ENCODE data around the gene ZNF664. TPM values are rescaled to one million over a fixed set of nuclear protein-coding genes. Genes with fewer than 3 reads are reported as not detected.

ZNF664 gene
- total RNA-seq, 3 donors from 2014 or later, result 101 to 132 (median 101) TPM

DNA sequence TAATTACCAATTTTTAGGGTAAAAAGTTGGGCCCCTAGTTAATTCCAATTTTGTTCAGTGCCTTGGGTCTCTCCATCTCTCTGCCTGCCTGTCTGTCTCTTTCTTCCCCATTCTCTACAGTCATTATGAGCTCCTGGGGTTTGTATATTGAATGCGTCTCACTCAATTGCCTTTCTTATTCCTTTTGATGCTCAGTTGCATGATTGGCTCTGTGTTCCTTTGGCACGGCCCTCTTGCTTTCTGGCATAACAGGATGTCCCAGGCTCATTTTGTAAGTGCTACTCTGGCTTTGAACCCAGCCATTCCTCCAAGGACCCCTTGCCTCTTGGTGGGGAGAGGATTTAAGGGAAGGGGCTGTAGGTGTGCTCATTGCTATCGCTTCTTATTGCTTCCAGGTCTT lies 35.6 kb downstream of the ZNF664 start:
- Histone ChIP-seq H3K4me1 (ENCODE audit: low read depth) (no peaks in the 10 kb centered on the region), H3K9me3 (no peaks in the 10 kb centered on the region), H3K4me3 (no peak overlapping the region), H3K36me3 (ENCODE audit: low read depth) (peaks cover 11% of the 10 kb centered on the region)
- DNase-seq (no peak), ATAC-seq (no peak)
- TF ChIP-seq, protein P1, sequence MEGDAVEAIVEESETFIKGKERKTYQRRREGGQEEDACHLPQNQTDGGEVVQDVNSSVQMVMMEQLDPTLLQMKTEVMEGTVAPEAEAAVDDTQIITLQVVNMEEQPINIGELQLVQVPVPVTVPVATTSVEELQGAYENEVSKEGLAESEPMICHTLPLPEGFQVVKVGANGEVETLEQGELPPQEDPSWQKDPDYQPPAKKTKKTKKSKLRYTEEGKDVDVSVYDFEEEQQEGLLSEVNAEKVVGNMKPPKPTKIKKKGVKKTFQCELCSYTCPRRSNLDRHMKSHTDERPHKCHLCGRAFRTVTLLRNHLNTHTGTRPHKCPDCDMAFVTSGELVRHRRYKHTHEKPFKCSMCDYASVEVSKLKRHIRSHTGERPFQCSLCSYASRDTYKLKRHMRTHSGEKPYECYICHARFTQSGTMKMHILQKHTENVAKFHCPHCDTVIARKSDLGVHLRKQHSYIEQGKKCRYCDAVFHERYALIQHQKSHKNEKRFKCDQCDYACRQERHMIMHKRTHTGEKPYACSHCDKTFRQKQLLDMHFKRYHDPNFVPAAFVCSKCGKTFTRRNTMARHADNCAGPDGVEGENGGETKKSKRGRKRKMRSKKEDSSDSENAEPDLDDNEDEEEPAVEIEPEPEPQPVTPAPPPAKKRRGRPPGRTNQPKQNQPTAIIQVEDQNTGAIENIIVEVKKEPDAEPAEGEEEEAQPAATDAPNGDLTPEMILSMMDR (IDR thresholded peaks at IDR 0.05), result no peak
- intact Hi-C loops (cut with DNase I, micrococcal nuclease), result no loop called here

DNA sequence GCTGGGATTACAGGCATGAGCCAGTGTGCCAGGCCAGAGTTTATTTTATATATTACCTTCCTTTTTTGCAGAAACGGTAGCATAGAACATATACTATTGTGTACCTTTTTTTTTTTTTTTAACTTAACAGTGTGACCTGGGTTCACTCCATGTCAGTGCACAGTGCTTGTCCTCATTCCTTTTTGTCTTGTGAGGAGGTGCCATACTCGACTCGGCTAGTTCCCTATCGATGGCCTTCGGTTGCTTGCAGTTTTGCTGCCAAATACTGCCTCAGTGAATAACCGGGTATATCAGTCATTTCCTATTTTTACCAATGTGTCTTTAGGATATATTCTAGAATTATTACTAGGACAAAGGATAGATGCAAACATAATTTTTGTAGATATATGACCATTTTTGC lies 36.8 kb downstream of the ZNF664 start:
- ATAC-seq, result no peak
- H3K36me3 ChIP-seq (ENCODE audit: low read depth), result peaks cover 11% of the 10 kb centered on the region
- intact Hi-C loops (cut with DNase I, micrococcal nuclease), result no loop called here

DNA sequence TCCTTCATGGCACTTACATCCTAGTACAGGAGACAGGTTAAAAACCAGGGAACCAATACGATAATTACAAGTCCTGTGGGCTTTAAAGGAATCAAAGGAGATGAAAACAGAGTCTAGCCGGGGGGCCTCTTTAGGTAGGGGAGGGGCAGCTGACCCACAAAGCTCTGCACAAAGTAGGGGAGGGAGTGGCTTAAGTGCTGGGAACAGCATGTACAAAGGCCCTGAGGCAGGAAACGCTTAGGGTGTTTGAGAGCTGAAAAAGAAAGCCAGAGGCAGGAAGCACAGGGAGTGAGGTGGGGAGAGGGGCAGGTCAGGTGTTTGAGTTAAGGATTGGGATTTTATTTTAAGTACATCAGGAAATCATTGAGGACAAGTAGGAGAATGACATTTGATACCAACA lies 37.7 kb downstream of the ZNF664 start:
- TF ChIP-seq, protein P1 (IDR thresholded peaks at IDR 0.05), result no peak
- Histone ChIP-seq H3K36me3 (ENCODE audit: low read depth) (peaks cover 11% of the 10 kb centered on the region), H3K4me1 (ENCODE audit: low read depth) (no peaks in the 10 kb centered on the region), H3K4me3 (no peak overlapping the region), H3K9me3 (no peaks in the 10 kb centered on the region)
- ATAC-seq (no peak), DNase-seq (no peak)
- intact Hi-C loops (cut with DNase I, micrococcal nuclease), result no loop called here

More for the DNA sequence above, 36.8 kb downstream of the ZNF664 start:
- DNase-seq, result no peak
- TF ChIP-seq, protein P1 (IDR thresholded peaks at IDR 0.05), result no peak
- Histone ChIP-seq H3K9me3 (no peaks in the 10 kb centered on the region), H3K4me3 (no peak overlapping the region), H3K4me1 (ENCODE audit: low read depth) (no peaks in the 10 kb centered on the region)

GRCh38 chr12:124011435-124012115 lies 38.6 kb downstream of the ZNF664 start:
- no peak for ATAC-seq
- intact Hi-C loops (cut with DNase I, micrococcal nuclease), result no loop called here
- TF ChIP-seq, protein P1 (IDR thresholded peaks at IDR 0.05), result no peak

DNA sequence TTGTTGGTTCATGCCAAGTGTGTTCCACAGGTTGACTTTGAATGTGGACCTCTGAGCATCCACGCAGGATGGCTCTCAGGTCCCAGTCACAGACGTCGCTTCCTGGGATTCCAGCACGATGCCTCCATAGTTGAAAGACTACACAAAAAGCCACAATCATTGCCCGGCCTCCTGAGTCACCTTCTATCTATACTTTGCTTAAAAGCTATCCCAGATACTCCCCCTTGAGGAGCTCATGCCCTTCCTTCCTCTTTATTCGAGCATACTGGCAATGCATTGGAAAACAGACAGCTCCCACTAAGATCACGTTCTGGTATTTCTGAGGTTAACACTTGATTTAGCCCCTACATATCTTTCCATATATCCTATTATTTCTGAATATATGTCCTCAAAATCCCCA lies 40.1 kb downstream of the ZNF664 start:
- DNase-seq (no peak), ATAC-seq (no peak)
- TF ChIP-seq, protein P1 (IDR thresholded peaks at IDR 0.05), result no peak
- Histone ChIP-seq H3K4me3 (no peak overlapping the region), H3K4me1 (ENCODE audit: low read depth) (no peaks in the 10 kb centered on the region), H3K9me3 (no peaks in the 10 kb centered on the region), H3K36me3 (ENCODE audit: low read depth) (peaks cover 11% of the 10 kb centered on the region)
- intact Hi-C loops (cut with DNase I, micrococcal nuclease), result no loop called here

More at GRCh38 chr12:124011435-124012115, 38.6 kb downstream of the ZNF664 start:
- Histone ChIP-seq H3K9me3 (no peaks in the 10 kb centered on the region), H3K4me3 (no peak overlapping the region), H3K36me3 (ENCODE audit: low read depth) (peaks cover 11% of the 10 kb centered on the region), H3K4me1 (ENCODE audit: low read depth) (no peaks in the 10 kb centered on the region)
- DNase-seq, result no peak
